SIG-M5 treated with dmso at 0.1 percent for 504 hours (cell line): ENCODE data around the gene PGAM2.

ENCODE experiments used
- DNase-seq: peaks from one replicate; lab custom pipeline; 2025; ENCODE audit not compliant: unreplicated experiment; lab: John Stamatoyannopoulos, UW

The PGAM2 gene

GRCh38 chr7:44065431-44066110 is at the start of gene PGAM2:
TSS of gene PGAM2 (minus strand) at chr7:44065567. CDS start at chr7:44065529, 38 bp downstream.
- DNase-seq: peak; percentile 13

- DNase-seq: no peak
These were observed 49.4 kb upstream of the PGAM2 start for GRCh38 chr7:44114586-44115310.

DNA sequence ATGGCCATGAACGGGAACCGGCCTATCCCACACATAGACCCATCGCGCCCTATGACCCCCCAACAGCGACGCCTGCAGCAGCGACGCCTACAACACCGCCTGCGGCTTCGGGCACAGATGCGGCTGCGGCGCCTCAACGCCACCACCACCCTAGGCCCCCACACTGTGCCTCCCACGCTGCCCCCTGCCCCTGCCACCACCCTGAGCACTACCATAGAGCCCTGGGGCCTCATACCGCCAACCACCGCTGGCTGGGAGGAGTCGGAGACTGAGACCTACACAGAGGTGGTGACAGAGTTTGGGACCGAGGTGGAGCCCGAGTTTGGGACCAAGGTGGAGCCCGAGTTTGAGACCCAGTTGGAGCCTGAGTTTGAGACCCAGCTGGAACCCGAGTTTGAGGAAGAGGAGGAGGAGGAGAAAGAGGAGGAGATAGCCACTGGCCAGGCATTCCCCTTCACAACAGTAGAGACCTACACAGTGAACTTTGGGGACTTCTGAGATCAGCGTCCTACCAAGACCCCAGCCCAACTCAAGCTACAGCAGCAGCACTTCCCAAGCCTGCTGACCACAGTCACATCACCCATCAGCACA is 48.5 kb upstream of the PGAM2 start:
- no peak for DNase-seq

DNA sequence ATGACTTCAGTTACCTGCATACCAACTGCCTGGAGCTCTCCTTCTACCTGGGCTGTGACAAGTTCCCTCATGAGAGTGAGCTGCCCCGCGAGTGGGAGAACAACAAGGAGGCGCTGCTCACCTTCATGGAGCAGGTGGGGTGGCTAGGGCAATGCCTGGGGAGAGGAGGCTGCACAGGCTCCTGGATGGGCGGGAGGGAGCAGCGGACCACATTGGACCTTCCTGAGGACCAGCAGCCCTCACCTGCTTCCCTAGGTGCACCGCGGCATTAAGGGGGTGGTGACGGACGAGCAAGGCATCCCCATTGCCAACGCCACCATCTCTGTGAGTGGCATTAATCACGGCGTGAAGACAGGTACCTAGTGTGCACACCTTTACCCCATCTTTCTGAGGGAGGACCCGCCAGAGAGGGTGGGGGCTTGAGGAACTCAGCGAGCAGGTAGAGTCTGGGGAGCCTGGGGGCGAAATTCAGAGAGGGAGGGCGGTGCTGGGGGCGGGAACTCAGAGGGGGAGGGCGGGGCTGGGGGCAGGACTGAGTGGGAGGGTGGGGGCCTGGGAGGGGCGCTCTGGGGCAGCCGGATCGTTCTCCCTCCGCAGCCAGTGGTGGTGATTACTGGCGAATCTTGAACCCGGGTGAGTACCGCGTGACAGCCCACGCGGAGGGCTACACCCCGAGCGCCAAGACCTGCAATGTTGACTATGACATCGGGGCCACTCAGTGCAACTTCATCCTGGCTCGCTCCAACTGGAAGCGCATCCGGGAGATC is 47.8 kb upstream of the PGAM2 start:
- no peak for DNase-seq

GRCh38 chr7:44112231-44112996 is 47.0 kb upstream of the PGAM2 start:
- DNase-seq: no peak

DNA sequence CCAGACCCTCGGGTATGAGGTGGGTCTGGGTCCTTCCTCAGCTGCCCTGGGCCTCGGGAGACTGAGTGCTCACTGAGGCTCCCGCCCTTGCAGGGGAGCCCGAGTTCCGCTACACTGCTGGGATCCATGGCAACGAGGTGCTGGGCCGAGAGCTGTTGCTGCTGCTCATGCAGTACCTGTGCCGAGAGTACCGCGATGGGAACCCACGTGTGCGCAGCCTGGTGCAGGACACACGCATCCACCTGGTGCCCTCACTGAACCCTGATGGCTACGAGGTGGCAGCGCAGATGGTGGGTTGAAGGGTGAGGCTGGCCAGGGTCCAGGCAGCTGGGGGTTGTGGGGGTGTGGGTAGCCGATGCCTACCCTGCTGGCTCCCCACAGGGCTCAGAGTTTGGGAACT is 46.4 kb upstream of the PGAM2 start:
- DNase-seq: no peak

GRCh38 chr7:44110719-44111635 is 45.6 kb upstream of the PGAM2 start:
- DNase-seq: no peak

DNA sequence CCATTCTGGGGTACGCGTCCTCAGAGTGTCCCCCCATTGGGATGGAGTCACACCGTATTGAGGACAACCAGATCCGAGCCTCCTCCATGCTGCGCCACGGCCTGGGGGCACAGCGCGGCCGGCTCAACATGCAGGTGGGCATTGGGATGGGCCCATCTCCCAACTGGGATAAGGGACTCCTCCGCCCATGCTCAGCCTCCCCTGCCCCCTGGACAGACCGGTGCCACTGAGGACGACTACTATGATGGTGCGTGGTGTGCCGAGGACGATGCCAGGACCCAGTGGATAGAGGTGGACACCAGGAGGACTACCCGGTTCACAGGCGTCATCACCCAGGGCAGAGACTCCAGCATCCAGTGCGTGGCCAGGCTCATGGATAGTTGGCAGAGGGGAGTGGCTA is 44.6 kb upstream of the PGAM2 start:
- DNase-seq: no peak

GRCh38 chr7:44108768-44109750 is 43.7 kb upstream of the PGAM2 start:
- DNase-seq: no peak

DNA sequence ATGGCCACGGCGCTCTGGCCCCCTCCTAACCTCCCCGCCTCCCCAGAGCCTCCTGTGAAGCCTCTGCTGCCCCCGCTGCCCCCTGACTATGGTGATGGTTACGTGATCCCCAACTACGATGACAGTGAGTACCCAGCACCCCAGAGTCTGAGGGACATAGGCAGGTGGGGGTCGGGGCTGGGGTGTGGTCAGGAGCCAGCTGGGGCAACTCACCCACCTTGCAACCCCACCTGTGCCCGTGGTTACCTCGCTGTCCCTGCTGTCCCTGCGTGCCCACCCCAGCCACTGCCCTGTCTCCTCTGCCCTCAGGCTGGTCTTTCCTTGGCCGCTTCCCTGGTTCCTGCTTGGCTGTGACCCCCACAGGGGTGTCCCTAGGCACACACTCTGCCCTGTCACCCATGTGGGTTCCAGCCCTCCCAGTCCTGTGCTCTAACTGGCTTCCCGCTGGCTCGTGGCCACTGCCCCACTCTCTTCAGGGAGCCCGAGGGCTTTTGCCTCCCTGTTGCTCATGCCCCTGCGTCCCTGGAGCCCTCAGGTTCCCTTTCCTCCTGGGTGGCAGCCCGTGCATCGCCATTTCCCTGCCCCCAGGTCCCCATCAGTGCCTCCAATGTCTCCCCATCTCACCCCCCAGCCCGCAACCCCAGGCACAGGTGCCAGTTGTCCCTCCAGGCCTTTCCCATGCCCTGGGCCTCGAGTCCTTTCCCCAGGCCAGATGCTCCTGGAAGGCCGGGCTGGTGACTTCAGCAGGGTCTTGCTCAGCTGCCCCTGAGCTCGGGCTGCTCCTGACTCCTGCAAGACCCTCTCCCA is 42.8 kb upstream of the PGAM2 start:
- no peak for DNase-seq

GRCh38 chr7:44107116-44107960 is 42.0 kb upstream of the PGAM2 start:
- DNase-seq: no peak

DNA sequence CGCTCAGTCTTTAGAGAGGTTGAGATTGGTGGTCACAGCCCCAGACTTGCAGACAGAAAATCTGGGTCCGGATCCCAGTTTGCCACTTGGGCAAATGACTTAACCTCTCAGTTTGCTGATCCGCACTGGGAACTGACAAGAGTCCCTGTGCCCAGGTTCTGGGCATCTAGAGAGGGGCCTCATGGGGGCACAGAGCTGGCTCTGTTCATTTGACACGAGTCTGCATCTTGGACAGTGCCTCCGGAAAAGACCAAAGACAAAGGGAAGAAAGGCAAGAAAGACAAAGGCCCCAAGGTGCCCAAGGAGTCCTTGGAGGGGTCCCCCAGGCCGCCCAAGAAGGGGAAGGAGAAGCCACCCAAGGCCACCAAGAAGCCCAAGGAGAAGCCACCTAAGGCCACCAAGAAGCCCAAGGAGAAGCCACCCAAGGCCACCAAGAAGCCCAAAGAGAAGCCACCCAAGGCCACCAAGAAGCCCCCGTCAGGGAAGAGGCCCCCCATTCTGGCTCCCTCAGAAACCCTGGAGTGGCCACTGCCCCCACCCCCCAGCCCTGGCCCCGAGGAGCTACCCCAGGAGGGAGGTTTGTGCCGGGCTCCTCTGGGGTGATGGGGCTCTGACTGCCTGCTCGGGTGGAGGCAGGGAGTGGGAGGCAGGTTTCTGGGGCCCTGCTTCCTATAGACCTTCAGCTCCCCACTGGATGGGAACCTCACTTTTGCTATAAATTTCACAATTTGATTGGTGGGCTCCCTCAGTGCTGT is 41.1 kb upstream of the PGAM2 start:
- DNase-seq: no peak

- DNase-seq: peak; percentile 35
These were observed 40.5 kb upstream of the PGAM2 start for GRCh38 chr7:44105832-44106231.

DNA sequence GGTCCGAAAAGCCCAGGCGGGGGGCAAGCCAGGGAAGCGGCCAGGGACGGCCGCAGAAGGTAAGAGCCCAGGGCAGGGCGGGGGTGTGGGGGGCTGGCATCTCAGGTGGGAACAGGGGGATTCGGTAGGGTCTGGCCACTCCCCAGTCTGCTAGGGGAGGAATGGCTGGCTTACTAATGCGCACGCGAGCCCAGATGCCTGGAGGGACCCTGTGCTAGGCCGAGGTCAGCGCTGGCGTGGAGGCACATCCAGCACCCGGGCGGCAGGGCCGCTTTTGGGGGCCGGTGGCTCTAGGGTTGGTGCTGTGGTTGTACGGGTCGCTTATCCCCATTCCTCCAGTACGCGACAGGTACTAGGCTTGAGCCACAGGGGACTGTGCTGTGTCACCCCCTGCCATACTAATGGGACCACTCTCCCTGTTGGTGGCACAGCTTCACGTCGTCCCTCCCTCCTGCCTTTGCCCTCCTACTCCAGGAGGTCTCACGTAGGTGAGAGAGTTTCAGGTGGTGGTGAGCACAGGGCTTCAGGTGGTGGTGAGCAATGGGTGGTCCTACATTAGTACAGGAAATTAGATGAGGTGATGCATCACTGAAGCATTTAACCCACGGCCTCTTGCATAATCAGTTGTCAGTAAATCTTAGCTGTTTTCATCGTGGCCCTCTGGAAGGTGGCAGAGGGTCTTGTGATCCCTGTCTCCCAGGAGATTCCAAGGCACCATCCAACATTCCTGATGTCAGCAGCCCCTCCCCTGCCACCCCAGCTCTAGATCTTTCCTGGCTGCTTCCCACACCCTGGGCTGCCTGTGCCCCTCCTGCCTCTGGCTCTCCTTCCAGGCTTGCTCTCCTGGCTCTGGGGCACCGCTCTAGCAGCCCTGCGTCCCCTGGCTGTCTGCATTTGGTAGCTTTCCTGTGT is 39.7 kb upstream of the PGAM2 start:
- DNase-seq: no peak
